ENCODE results near the gene GRIP1.

GRCh38 chr12:66499000-66499399, 179.9 kb downstream of the GRIP1 start:
- TF ChIP-seq, protein P1, sequence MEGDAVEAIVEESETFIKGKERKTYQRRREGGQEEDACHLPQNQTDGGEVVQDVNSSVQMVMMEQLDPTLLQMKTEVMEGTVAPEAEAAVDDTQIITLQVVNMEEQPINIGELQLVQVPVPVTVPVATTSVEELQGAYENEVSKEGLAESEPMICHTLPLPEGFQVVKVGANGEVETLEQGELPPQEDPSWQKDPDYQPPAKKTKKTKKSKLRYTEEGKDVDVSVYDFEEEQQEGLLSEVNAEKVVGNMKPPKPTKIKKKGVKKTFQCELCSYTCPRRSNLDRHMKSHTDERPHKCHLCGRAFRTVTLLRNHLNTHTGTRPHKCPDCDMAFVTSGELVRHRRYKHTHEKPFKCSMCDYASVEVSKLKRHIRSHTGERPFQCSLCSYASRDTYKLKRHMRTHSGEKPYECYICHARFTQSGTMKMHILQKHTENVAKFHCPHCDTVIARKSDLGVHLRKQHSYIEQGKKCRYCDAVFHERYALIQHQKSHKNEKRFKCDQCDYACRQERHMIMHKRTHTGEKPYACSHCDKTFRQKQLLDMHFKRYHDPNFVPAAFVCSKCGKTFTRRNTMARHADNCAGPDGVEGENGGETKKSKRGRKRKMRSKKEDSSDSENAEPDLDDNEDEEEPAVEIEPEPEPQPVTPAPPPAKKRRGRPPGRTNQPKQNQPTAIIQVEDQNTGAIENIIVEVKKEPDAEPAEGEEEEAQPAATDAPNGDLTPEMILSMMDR (IDR thresholded peaks at IDR 0.05; ENCODE audit: poor library complexity), result no peak
- no peak for TF ChIP-seq EZH2 (IDR thresholded peaks at IDR 0.05; ENCODE audit: borderline replicate concordance)
- no peak for TF ChIP-seq EZH2phosphoT487 (IDR thresholded peaks at IDR 0.05; ENCODE audit: low read depth, severe bottlenecking, unreplicated experiment)

Measured in hepatocyte (in vitro differentiated cells).